ENCODE results near the gene ALDH3B2.
A peak's percentile ranks its signal among the peaks of the same experiment; 100 is the strongest.
"Not testable (repeated sequence)": the region's sequence is repeated elsewhere in the genome, so short reads cannot be mapped to it uniquely, and the experiment has no call there.

The ALDH3B2 gene

GRCh38 chr11:67647471-67647870 is 27.0 kb downstream of the ALDH3B2 start:
- in situ Hi-C loops (cut with MboI; ENCODE audit: low pct_unique_long_range_greater_than_20kb, low sequenced_read_pairs), result no loop called here

GRCh38 chr11:67646535-67647336 is 27.7 kb downstream of the ALDH3B2 start:
- DNase-seq, result peak; percentile 89
- in situ Hi-C loops (cut with MboI; ENCODE audit: low pct_unique_long_range_greater_than_20kb, low sequenced_read_pairs), result no loop called here

More at GRCh38 chr11:67647471-67647870, 27.0 kb downstream of the ALDH3B2 start:
- no peak for DNase-seq

- in situ Hi-C loops (cut with MboI; ENCODE audit: low pct_unique_long_range_greater_than_20kb, low sequenced_read_pairs), result no loop called here
- no peak for DNase-seq
These were observed 28.6 kb downstream of the ALDH3B2 start for GRCh38 chr11:67645521-67646461.

GRCh38 chr11:67644472-67645418 is 29.7 kb downstream of the ALDH3B2 start:
- in situ Hi-C loops (cut with MboI; ENCODE audit: low pct_unique_long_range_greater_than_20kb, low sequenced_read_pairs), result no loop called here
- DNase-seq, result no peak

- DNase-seq, result peak; percentile 41
- in situ Hi-C loops (cut with MboI; ENCODE audit: low pct_unique_long_range_greater_than_20kb, low sequenced_read_pairs), result no loop called here
These were observed 30.4 kb downstream of the ALDH3B2 start for GRCh38 chr11:67644042-67644441.

GRCh38 chr11:67642173-67643120 is 32.0 kb downstream of the ALDH3B2 start:
- no peak for DNase-seq
- in situ Hi-C loops (cut with MboI; ENCODE audit: low pct_unique_long_range_greater_than_20kb, low sequenced_read_pairs), result no loop called here

GRCh38 chr11:67641338-67642172 is 32.9 kb downstream of the ALDH3B2 start:
- no peak for DNase-seq
- in situ Hi-C loops (cut with MboI; ENCODE audit: low pct_unique_long_range_greater_than_20kb, low sequenced_read_pairs), result no loop called here

- DNase-seq, result no peak
- in situ Hi-C loops (cut with MboI; ENCODE audit: low pct_unique_long_range_greater_than_20kb, low sequenced_read_pairs), result no loop called here
These were observed 33.6 kb downstream of the ALDH3B2 start for GRCh38 chr11:67640758-67641337.

- peak; percentile 56 for DNase-seq
These were observed 34.2 kb downstream of the ALDH3B2 start for GRCh38 chr11:67640021-67640757.

GRCh38 chr11:67639438-67639859 is 35.0 kb downstream of the ALDH3B2 start, which contains the start of gene TBX10:
TSS of gene TBX10 (minus strand) at chr11:67639763. CDS start at chr11:67639472, 291 bp downstream.
- in situ Hi-C loops (cut with MboI; ENCODE audit: low pct_unique_long_range_greater_than_20kb, low sequenced_read_pairs), result no loop called here
- no peak for DNase-seq

More at GRCh38 chr11:67640021-67640757, 34.2 kb downstream of the ALDH3B2 start:
- in situ Hi-C loops (cut with MboI; ENCODE audit: low pct_unique_long_range_greater_than_20kb, low sequenced_read_pairs), result no loop called here

GRCh38 chr11:67638535-67639437 is 35.6 kb downstream of the ALDH3B2 start:
- in situ Hi-C loops (cut with MboI; ENCODE audit: low pct_unique_long_range_greater_than_20kb, low sequenced_read_pairs), result no loop called here
- no peak for DNase-seq

GRCh38 chr11:67637441-67637840 is 37.0 kb downstream of the ALDH3B2 start:
- DNase-seq; in situ Hi-C loops (cut with MboI; ENCODE audit: low pct_unique_long_range_greater_than_20kb, low sequenced_read_pairs): not testable (repeated sequence)

- no peak for DNase-seq
- in situ Hi-C loops (cut with MboI; ENCODE audit: low pct_unique_long_range_greater_than_20kb, low sequenced_read_pairs), result no loop called here
These were observed 37.5 kb downstream of the ALDH3B2 start for GRCh38 chr11:67636962-67637361.

GRCh38 chr11:67635231-67635521 is 39.2 kb downstream of the ALDH3B2 start:
- in situ Hi-C loops (cut with MboI; ENCODE audit: low pct_unique_long_range_greater_than_20kb, low sequenced_read_pairs), result no loop called here
- no peak for DNase-seq

Data from KBM-7 (cell line).